ENCODE data around the gene KIAA2012. TPM values are rescaled to one million over a fixed set of nuclear protein-coding genes. Genes with fewer than 3 reads are reported as not detected.

Gene KIAA2012
- total RNA-seq, 2 donors from 2014 or later = 0.74 TPM; not detected in 1

- no peaks in the 10 kb centered on the region for H3K4me1 ChIP-seq (replicated peaks)
- H3K4me3 ChIP-seq = no peak overlapping the region
- 92% methylated on average over 4 of the region's 4 CpGs for WGBS
- intact Hi-C loops (cut with DNase I) = no loop called here
- H3K9me3 ChIP-seq = no peaks in the 10 kb centered on the region
- TF ChIP-seq, protein P1, sequence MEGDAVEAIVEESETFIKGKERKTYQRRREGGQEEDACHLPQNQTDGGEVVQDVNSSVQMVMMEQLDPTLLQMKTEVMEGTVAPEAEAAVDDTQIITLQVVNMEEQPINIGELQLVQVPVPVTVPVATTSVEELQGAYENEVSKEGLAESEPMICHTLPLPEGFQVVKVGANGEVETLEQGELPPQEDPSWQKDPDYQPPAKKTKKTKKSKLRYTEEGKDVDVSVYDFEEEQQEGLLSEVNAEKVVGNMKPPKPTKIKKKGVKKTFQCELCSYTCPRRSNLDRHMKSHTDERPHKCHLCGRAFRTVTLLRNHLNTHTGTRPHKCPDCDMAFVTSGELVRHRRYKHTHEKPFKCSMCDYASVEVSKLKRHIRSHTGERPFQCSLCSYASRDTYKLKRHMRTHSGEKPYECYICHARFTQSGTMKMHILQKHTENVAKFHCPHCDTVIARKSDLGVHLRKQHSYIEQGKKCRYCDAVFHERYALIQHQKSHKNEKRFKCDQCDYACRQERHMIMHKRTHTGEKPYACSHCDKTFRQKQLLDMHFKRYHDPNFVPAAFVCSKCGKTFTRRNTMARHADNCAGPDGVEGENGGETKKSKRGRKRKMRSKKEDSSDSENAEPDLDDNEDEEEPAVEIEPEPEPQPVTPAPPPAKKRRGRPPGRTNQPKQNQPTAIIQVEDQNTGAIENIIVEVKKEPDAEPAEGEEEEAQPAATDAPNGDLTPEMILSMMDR (IDR thresholded peaks at IDR 0.05) = no peak
- TF ChIP-seq POLR2AphosphoS5 (IDR thresholded peaks at IDR 0.05) (no peak), POLR2A (IDR thresholded peaks at IDR 0.05) (no peak)
- H3K36me3 ChIP-seq = no peaks in the 10 kb centered on the region
- DNase-seq (ENCODE audit: low spot score) = no peak
- no peak overlapping the region for H3K27ac ChIP-seq
- no peaks in the 10 kb centered on the region for H3K27me3 ChIP-seq (replicated peaks; ENCODE audit: insufficient read depth)
Measured at GRCh38 chr2:202157211-202157990, 84.3 kb downstream of the KIAA2012 start.

DNA sequence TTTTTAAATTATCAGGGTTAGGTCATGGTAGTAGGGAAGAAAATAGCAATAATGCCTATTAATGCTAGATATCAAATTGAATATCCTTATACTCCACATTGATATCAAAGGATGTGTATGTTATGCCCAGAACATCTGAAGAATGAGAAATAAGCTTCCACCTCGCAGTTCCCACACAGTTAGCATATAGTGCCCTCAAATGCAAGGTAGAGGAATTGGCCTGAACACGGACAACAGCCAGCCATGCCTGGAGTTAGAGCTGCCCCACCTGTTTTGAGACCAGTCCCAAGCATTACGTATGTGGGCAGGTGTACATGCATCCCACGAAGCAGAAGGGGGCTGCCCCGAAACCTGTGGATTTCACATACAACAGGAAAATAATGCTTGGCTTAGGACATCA is 85.7 kb downstream of the KIAA2012 start:
- DNase-seq (ENCODE audit: low spot score) = peak; percentile 8
- Histone ChIP-seq H3K4me1 (replicated peaks) (no peaks in the 10 kb centered on the region), H3K36me3 (no peaks in the 10 kb centered on the region), H3K27ac (no peak overlapping the region), H3K4me3 (no peak overlapping the region), H3K27me3 (replicated peaks; ENCODE audit: insufficient read depth) (no peaks in the 10 kb centered on the region), H3K9me3 (no peaks in the 10 kb centered on the region)
- TF ChIP-seq, protein P1 (IDR thresholded peaks at IDR 0.05) = peak in 1 of 4 experiments; percentile 23
- no peak for TF ChIP-seq POLR2AphosphoS5 (IDR thresholded peaks at IDR 0.05)
- 33% methylated on average over 5 of the region's 5 CpGs for WGBS
- intact Hi-C loops (cut with DNase I) = no loop called here

- Histone ChIP-seq H3K27me3 (replicated peaks; ENCODE audit: insufficient read depth) (no peaks in the 10 kb centered on the region), H3K9me3 (no peaks in the 10 kb centered on the region), H3K27ac (no peak overlapping the region), H3K4me3 (no peak overlapping the region), H3K36me3 (no peaks in the 10 kb centered on the region), H3K4me1 (replicated peaks) (no peaks in the 10 kb centered on the region)
- WGBS = 73% methylated on average over 8 of the region's 8 CpGs
- intact Hi-C loops (cut with DNase I) = no loop called here
- no peak for TF ChIP-seq POLR2AphosphoS5 (IDR thresholded peaks at IDR 0.05)
- TF ChIP-seq, protein P1 (IDR thresholded peaks at IDR 0.05) = no peak
- no peak for TF ChIP-seq POLR2A (IDR thresholded peaks at IDR 0.05)
- DNase-seq (ENCODE audit: low spot score) = no peak
Measured at GRCh38 chr2:202161151-202161835, 88.2 kb downstream of the KIAA2012 start.

DNA sequence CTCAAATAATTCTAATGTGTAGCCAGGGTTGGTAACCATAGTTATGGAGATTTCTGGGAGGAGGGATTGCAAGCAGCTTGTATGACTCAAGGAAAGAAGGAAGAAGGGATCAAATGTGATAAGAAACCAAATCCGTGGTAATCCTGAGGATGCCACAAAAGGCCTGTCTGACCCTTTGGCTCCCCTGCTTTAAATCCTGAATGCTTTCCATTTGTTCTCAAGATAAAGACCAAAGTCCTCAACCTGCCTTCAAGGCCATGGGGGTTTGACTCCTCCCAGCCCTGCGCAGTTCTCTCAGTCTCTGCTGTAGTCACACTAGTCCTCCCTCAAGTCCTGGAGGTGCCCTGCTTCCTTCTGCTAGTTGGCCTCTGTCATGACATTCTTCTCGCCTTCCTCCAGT is 91.4 kb downstream of the KIAA2012 start:
- WGBS = 76% methylated on average over 3 of the region's 3 CpGs
- intact Hi-C loops (cut with DNase I) = no loop called here
- H3K27me3 ChIP-seq (replicated peaks; ENCODE audit: insufficient read depth) = no peaks in the 10 kb centered on the region
- no peaks in the 10 kb centered on the region for H3K9me3 ChIP-seq
- no peak for DNase-seq (ENCODE audit: low spot score)
- H3K27ac ChIP-seq = no peak overlapping the region
- no peak overlapping the region for H3K4me3 ChIP-seq
- H3K36me3 ChIP-seq = no peaks in the 10 kb centered on the region
- TF ChIP-seq POLR2AphosphoS5 (IDR thresholded peaks at IDR 0.05) (no peak), POLR2A (IDR thresholded peaks at IDR 0.05) (no peak)
- TF ChIP-seq, protein P1 (IDR thresholded peaks at IDR 0.05) = no peak
- no peaks in the 10 kb centered on the region for H3K4me1 ChIP-seq (replicated peaks)

Measured in prostate gland (tissue), 2 donors.